Left ventricle myocardium inferior (tissue), 1 donor: Measurements from ENCODE around the gene ATP6V1D. TPM values are rescaled to one million over a fixed set of nuclear protein-coding genes. Genes with fewer than 3 reads are reported as not detected.
A peak's percentile ranks its signal among the peaks of the same experiment; 100 is the strongest.
"Not testable (repeated sequence)": the region's sequence is repeated elsewhere in the genome, so short reads cannot be mapped to it uniquely, and the experiment has no call there.

ENCODE experiments used
- DNase-seq: peaks from one replicate; pipeline ENCODE4 v3.0.0-alpha.2; 2020
- H3K27ac ChIP-seq: fragments of 200-600 bp; replicated peaks from 2 replicates; pipeline ENCODE4 v1.8.0; 2021
- H3K27me3 ChIP-seq: fragments of 200-600 bp; 2 replicates; pipeline ENCODE4 v1.8.0; 2021; ENCODE audit warnings: low read depth
- H3K36me3 ChIP-seq: fragments of 200-600 bp; 2 replicates; pipeline ENCODE4 v1.8.0; 2021
- H3K4me1 ChIP-seq: fragments of 200-600 bp; 2 replicates; pipeline ENCODE4 v1.8.0; 2021
- H3K4me3 ChIP-seq: fragments of 200-600 bp; 2 replicates; pipeline ENCODE4 v1.8.0; 2021; ENCODE audit warnings: mild to moderate bottlenecking, moderate library complexity
- H3K9me3 ChIP-seq: fragments of 200-600 bp; replicated peaks from 2 replicates; pipeline ENCODE4 v1.8.0; 2021
- intact Hi-C: fragments of 100-400 bp; cut with micrococcal nuclease; formaldehyde crosslinking; loops from one replicate; pipeline ENCODE4 v1.11.0; 2022
- total RNA-seq: library from RNA; stranded (reverse); fragmentation: NEBNext Ultra II Directional; extraction: Animal tissue kit (Norgen Biotek cat#: 25700); gene quantifications from one replicate; pipeline ENCODE4 v1.2.1, GENCODE V29; 2021
- TF ChIP-seq, protein P1 (sequence below): fragments of 200-600 bp; IDR thresholded peaks from 2 replicates; pipeline ENCODE4 v1.8.0; 2021; ENCODE audit warnings: antibody characterized with exemption, mild to moderate bottlenecking, borderline replicate concordance
- donor health status: DM: no; HTN: yes; CAD: no; lungs with severe emphysema.

Gene ATP6V1D
- total RNA-seq, 1 donor from 2014 or later, result 185 TPM

DNA sequence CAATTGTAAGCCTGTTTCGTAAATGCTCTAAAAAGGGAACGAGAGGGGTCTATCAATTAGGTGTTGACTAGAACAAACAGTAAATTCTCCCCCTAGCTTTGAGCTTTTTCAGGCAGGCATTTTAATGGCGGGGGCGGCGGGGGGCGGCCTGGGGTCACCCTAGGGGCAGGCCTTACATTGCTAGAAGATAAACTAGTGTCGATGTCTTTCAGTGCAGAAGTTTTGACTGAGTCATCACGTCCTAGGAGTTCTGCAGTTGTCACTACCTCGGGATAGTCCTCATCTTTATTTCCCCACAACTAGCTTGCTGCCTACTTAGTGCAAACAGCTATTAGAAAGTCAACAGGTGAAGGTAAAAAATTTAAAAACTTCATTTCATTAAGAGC is 1.6 kb downstream of the ATP6V1D start:
- Histone ChIP-seq H3K9me3 (no peaks in the 10 kb centered on the region), H3K36me3 (peaks cover 16% of the 10 kb centered on the region), H3K27ac (peak overlapping the region; percentile 99), H3K4me3 (peak overlapping the region; percentile 87), H3K4me1 (peaks cover 82% of the 10 kb centered on the region), H3K27me3 (no peaks in the 10 kb centered on the region)
- no peak for DNase-seq
- TF ChIP-seq, protein P1, sequence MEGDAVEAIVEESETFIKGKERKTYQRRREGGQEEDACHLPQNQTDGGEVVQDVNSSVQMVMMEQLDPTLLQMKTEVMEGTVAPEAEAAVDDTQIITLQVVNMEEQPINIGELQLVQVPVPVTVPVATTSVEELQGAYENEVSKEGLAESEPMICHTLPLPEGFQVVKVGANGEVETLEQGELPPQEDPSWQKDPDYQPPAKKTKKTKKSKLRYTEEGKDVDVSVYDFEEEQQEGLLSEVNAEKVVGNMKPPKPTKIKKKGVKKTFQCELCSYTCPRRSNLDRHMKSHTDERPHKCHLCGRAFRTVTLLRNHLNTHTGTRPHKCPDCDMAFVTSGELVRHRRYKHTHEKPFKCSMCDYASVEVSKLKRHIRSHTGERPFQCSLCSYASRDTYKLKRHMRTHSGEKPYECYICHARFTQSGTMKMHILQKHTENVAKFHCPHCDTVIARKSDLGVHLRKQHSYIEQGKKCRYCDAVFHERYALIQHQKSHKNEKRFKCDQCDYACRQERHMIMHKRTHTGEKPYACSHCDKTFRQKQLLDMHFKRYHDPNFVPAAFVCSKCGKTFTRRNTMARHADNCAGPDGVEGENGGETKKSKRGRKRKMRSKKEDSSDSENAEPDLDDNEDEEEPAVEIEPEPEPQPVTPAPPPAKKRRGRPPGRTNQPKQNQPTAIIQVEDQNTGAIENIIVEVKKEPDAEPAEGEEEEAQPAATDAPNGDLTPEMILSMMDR, result no peak
- intact Hi-C loops, result no loop called here

DNA sequence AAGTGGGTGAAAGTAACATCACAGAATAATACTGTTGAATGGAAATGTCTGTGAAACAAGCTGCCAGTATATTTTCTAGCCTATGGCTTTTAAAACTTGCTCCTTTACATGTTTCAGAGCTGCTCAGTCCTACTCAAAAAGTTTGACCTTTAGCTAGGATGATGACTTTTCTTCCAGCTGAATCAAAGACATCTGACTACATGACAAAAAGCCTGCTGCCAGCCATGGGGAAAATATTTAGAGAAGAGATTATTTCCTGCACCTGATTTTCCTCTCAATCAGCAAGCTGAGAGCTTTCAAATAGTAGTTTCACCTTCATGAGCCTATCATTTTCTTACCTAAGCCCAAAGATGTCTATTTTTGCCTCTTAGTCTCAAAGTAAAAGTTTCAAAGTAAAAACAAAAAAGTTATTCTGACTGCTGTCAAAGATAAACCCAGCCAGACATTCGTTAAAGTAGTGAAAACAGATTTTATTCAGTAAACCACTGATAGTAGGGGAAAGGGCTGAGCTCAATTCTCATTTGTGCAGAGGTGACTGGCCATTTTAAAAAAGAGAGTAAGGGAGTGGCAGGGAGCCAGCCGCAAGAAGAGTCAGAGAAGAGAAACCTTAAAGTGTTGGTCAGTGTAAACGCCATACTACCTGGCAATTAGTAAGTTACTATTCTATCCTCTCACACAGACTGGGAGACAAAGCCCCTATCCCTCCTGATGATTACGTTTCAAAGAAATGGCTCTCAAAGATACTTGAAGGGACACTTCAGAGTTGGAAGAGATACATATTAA is 2.2 kb downstream of the ATP6V1D start:
- H3K4me1 ChIP-seq, result peaks cover 76% of the 10 kb centered on the region
- no peaks in the 10 kb centered on the region for H3K27me3 ChIP-seq
- intact Hi-C loops, result no loop called here
- TF ChIP-seq, protein P1, result no peak
- peak overlapping the region; percentile 87 for H3K4me3 ChIP-seq
- H3K27ac ChIP-seq, result peak overlapping the region; percentile 99
- DNase-seq, result no peak
- H3K9me3 ChIP-seq, result no peaks in the 10 kb centered on the region
- peaks cover 17% of the 10 kb centered on the region for H3K36me3 ChIP-seq

DNA sequence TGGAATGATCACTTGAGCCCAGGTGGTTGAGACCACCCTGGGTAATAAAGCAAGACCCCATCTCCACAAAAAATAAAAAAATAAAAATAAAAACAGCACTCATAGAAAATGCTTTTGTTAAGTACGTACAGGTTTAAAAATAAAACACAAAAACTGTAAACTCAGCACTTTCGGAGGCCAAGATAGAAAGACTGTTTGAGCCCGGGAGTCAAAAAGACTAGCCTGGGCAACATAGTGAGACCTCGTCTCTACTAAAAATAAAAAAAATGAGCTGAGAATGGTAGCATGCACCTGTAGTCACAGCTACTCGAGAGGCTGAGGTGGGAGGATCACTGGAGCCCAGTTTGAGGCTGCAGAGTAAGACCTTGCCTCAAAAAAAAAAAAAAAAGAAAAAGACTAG is 7.5 kb downstream of the ATP6V1D start:
- Histone ChIP-seq H3K27ac (no peak overlapping the region), H3K36me3 (peaks cover 67% of the 10 kb centered on the region), H3K4me1 (peaks cover 27% of the 10 kb centered on the region), H3K4me3 (no peak overlapping the region), H3K9me3 (no peaks in the 10 kb centered on the region), H3K27me3 (no peaks in the 10 kb centered on the region)
- intact Hi-C loops, result no loop called here
- TF ChIP-seq, protein P1, result no peak
- DNase-seq, result no peak

DNA sequence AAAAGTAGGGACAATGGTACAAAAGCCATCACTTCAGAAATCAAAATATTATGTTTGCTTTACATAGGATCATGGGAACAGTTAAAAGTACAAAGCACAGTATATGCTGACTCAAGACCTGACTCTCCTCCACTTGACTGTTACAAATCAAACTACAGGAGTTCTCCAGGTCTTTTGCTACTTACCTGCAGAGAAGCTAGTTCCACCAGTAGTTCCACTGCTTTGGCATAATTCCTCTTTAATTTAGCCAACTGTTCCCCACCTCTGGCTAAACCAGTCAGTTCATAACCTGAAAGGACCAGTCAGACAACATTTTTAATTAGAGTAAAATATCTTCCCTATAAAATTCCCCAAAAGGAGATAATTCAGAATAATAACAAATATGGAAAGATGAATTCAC is 14.0 kb downstream of the ATP6V1D start:
- Histone ChIP-seq H3K9me3 (no peaks in the 10 kb centered on the region), H3K27me3 (no peaks in the 10 kb centered on the region), H3K4me1 (no peaks in the 10 kb centered on the region), H3K36me3 (peaks cover 93% of the 10 kb centered on the region), H3K4me3 (no peak overlapping the region), H3K27ac (no peak overlapping the region)
- intact Hi-C loops, result no loop called here
- no peak for DNase-seq
- TF ChIP-seq, protein P1, result no peak

DNA sequence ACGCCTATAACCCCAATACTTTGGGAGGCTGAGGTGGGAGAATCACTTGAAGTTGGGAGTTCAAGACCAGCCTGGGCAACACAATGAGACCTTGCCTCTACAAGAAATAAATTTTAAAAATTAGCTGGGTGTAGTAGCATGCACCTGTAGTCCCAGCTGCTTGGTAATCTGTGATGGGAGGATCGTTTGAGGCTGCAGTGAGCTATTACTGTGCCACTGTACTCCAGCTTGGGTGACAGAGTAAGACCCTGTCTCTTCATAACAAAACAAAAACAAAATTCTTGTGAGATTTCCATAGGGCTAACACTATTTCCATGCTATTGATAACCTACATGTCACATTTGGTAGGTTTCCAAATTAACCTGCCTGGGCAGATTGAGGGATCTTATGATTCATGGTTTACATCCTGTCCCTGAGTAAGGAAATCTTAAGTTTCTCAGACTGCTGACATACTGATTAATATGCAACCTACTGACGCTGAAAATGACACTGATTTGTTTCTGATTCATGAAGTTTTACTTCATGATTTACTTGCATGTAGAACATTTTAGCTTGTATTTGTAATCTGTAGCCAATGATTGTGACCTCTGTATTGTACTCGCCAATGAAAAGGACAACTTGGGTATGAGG is 15.9 kb downstream of the ATP6V1D start:
- H3K4me3 ChIP-seq, result no peak overlapping the region
- intact Hi-C loops, result no loop called here
- no peak overlapping the region for H3K27ac ChIP-seq
- peaks cover 93% of the 10 kb centered on the region for H3K36me3 ChIP-seq
- H3K27me3 ChIP-seq, result no peaks in the 10 kb centered on the region
- no peaks in the 10 kb centered on the region for H3K9me3 ChIP-seq
- no peak for DNase-seq
- no peaks in the 10 kb centered on the region for H3K4me1 ChIP-seq
- TF ChIP-seq, protein P1, result no peak

DNA sequence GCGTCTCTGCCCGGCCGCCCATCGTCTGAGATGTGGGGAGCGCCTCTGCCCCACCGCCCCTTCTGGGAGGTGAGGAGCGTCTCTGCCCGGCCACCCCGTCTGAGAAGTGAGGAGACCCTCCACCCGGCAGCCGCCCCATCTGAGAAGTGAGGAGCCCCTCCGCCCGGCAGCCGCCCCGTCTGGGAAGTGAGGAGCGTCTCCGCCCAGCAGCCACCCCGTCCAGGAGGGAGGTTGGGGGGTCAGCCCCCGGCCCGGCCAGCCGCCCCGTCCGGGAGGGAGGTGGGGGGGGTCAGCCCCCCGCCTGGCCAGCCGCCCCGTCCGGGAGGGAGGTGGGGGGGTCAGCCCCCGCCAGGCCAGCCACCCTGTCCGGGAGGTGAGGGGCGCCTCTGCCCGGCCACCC is 18.4 kb downstream of the ATP6V1D start:
- H3K9me3 ChIP-seq, H3K4me1 ChIP-seq, H3K27ac ChIP-seq, DNase-seq, intact Hi-C loops, H3K27me3 ChIP-seq, H3K4me3 ChIP-seq: not testable (repeated sequence)
- peaks cover 93% of the 10 kb centered on the region for H3K36me3 ChIP-seq
